HG03095 (cell line): ENCODE results near the gene RPL18A.

Experiments
- ATAC-seq: cut with Tn5 transposase; IDR thresholded peaks from one replicate; pipeline ENCODE4 v1.9.1; 2021; ENCODE audit warnings: moderate library complexity; ENCODE audit not compliant: unreplicated experiment

RPL18A gene

DNA sequence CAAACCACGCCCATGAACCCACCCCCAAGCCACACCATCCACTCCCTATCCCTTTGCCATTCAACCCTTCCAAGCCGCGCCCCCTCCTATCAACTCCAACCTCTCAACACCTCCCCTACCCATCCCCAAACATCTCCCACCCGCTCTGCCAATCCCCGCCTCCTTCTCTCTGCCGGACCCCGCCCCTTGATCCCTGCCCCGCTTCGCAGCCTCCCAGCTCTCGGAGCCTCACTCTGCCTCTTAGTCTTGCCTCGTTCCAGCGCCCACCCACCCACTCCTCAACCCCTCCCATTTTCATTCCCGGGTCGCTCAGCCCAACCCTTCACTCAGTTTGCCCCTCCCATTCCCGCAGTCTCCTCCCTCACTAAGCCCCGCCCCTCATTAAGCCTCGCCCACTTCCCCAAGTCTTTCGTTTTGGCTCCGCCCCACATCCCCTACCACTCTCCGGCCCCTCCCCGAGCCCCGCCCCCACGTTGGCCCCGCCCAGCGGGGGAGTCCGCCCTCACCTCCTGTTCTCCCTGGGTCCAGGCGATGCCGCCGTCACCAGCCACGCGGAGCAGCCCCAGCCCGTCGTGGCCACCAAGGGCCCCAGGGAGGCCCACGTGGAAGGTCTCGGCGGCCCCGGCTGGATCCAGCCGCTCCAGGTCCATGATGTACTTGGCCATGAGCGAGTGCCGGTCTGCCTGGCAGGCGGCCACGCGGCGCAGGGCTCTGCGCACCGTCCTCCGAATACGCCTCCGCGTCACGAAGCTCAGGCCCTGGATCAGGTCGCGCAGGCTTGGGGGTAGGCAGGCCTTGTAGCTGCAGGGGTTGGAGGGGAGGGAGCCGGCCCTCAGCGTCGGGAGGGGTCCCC is 17.7 kb upstream of the RPL18A start:
- no peak for ATAC-seq

DNA sequence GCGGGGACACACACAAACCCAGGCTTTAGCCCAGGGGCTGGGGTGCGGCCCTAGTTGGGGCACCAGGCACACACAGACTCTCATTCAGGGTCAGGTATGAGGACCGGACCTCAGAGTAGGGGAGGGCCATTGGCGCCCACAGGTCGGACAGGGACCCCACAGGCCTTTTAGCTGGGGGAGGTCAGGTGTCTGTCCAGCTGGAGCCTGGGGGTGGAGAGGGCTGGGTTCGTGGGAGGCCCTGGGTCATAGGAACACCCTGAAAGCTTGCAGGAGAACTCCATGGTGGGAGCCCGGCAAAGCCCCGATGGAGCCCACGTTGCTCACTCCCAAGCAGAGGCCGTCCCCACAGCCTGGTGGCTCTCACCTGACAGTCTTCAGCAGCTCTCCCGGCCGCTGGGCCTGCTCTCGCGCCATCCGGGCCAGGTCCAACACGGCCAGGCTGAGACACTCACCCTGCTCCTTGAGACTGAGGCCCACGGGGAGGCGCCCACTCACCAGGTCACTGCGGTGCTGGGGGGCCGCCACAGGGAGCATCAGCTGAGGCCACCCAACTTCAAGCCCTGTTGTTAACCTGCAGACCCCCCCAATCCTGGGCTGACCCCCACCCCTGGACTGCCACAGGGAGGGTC is 16.9 kb upstream of the RPL18A start:
- no peak for ATAC-seq

DNA sequence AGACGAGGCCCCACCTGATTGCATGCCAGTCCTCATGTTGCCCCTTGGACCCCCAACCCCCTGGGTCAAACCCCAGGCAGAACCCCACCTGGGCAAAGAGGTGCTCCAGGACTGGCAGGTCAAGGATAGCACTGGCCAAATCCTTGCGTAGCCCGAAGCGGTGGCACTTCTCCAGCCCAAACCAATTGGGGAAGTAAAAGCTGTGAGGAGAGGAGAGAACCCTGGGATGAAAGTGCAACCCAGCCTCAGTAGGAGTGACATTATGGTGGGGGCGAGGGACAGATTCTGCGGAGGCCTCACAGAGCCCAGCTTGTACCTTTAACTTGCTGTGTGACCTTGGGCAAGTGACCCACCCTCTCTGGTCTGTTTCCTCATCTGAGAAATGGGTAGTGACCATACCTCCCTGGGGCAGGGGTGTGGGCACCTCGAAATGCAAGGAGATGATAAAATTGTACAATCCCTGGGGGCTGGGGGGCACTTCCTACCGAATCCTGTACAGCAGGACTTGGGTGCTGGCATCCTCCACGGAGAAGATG is 16.4 kb upstream of the RPL18A start:
- ATAC-seq, result no peak

DNA sequence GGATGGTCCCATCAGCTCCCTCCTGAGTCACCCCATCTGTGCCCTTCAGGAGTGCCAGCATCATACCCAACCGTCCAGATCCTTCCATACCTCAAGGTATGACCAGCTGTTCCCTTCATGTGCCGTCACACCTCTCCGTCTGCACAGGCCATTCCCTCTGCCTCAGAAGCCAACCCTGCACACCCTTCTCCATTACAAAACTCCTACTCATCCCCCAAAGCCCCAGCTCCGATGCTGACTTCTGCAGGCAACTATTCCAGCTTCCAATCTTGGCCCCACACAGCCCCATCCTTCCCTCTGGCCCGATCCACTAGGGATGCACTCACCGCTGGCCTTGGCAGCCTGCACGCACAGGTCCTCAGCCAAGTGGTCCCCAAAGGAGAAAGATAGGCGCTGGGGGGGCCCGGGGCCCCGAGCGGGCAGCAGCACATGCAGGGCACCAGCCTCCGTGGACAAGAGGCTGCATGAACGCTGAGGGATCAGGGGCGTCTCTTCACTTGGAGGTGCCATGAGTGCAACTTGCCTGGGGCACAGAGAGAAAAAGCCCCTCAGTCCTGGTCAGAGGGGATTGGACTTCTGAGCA is 15.7 kb upstream of the RPL18A start:
- no peak for ATAC-seq

DNA sequence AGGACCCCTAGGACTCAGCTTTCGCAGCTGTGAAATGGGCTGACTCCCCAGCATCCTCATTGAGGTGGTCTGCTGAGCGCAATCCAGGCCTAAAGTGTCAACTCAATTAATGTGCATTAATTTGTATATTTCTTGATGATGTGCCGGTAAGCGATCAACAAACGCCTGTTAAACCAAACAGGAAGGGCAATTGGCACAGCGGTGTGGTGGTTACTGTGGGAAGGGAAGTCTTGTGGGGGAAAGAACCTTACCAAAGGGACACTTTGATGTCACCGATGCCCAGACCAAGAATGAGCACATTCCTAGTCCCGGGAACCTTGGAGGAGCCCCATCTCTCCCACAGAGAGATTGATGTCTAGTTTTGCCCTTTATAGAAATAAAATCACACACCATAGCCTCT is 13.6 kb upstream of the RPL18A start:
- ATAC-seq, result no peak

DNA sequence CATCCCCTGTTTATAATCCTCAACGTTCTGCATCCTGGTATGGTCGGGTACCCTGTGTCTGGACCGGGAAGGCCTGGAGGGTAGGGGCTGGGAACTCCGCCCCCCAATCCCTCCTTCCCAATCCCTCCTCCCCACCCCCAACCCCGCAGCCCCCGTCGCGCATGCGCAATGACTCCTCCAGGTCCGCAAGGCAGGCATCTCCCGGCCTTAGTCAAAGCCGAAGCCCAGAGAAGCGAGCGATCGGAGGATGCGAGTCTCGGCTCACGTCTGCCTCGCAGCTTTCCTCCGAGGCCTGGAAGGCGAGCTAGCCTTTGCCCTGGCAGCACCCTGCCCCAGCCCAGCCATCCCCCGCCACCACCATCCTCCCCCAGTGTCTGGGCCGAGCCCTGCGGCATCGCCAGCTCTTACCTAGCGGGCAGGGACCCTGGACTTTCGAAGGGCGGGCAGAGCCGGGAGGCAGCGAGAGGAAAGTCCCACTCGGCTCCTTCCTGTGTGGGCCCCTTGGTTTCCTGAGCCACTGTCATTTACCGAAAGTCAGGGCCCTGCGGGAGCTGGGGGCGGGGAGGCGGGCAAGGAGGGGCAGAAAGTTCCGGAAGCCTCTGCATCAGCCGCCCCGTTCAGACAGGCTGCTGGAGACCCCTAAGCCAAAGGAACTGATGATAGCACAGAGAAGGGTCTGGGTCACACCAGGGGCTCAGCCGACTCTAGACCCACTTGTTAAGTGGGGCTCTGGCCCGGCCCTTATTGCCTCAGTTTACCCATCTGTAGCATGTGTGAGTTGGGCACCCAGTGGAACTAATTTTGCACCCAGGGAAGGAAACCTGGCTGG is 12.0 kb upstream of the RPL18A start, which contains the start of gene JAK3:
Gene JAK3, minus strand, starts transcription at position 445 of the 829 bp plus-strand sequence. CDS start 3,565 bp downstream, outside the sequence.
- ATAC-seq, result peak; percentile 47

DNA sequence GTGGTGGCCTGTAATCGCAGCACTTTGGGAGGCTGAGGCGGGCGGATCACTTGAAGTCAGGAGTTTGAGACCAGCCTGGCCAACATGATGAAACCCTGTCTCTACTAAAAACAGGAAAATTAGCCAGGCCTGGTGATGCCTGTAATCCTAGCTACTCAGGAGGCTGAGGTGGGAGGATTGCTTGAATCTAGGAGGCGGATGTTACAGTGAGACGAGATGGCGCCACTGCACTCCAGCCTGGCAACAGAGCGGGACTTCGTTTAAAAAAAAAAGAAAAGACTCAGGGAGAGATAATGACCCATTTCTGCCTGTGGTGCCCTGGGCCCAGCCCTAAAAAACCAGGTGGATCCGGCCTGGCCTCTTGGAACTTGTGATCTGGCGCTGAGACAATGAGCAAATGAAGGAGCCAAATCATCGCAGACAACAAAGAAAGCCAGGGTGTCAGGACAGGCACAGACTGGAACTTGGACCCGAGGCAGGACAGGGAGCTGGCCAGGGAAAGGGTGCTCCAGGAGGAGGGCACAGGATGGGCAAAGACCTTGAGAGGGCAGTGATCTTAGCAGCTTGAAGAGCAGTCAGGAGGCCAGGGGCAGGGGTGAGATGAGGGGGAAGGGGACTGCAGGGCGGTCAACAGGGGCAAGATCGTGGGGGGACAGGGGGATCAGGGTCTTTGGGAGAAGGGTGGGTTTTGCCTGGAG is 11.0 kb upstream of the RPL18A start:
- ATAC-seq, result no peak

DNA sequence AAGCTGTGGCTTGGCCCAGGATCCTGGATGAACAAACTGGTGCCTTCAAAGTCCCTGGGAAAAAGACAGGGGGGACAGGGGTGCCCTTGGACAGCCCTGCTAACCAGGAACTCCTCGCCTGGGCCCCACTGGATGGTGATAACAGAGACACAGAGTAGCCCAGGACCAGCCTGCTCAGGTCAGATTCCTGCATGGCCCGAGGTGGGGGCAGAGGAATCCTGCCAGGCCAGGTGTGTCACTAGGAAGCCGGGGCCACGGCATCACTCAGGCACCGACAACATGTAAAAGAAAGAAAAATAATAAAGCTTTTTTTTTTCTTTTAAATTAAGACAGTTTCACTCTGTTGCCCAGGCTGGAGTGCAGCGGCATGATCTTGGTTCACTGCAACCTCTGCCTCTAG is 5.6 kb upstream of the RPL18A start:
- ATAC-seq, result no peak

DNA sequence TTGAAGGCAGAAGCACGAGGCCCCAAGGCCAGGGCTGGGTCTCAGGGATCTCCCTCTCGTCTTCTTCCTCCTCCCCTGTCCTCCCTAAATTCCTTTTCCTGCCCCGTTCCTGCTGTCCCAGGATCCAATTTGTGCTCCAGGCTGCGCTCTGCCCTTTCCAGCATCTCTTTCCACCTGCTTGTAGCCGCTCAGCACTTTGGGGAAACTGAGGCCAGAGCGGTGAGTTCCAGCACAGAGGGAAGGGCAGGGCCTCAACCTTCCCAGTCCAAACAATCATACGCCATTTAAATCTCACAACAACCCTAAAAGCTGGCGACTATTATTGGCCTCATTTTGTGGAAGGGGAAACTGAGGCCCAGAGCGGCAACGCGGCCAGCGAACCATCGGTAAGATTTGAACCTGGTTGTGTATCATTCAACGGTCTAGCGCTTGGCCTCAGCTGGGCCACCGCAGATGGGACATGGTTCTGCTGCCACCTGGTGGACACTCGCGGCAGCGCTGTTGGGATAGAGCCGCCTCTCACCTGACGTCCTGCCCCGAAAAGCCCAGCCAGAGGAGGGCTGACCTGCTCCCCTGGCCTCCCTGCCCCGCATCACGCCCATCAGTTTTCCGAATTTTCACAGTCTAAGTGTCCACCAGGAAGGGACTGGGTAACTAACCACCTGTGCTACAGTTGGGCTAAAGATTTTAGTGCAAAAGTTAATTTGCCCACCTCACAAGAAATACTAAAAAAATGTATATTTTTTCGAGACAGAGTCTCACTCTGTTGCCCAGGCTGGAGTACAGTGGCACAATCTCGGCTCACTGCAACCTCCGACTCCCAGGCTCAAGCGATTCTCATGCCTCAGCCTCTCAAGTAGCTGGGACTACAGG is 4.2 kb upstream of the RPL18A start:
- no peak for ATAC-seq

DNA sequence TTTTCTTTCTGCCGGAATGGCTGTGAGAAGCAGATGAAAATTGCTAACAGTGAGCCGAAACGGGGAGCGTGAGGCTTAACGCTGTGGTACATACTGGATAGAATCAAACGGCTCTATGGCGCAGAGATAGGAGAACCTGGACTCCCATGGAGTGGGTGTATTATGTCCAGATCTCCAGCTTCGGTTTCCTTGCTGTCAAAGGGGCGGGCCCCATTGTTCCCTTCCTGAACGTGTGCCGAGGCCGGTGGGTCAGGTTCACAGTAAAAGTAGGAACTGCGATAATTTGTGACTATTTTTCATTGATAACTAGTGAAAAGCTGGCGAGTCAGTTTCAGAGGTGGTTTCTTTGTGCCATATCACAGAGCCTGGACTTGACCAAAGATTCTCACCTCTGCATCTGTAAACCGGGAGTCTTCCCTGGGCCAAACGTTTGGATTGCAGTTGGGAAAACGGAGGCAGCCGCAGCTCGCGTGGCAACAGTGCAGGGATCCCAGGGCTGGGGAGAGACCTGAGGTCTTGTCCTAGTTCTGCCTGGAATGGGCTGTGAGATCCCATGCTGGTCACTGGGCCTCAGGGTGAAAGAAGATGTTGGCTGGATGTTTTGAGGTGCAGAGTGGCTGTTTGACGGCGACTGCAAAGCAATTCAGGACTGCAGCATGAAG is 752 bp downstream of the RPL18A start:
- ATAC-seq, result no peak

DNA sequence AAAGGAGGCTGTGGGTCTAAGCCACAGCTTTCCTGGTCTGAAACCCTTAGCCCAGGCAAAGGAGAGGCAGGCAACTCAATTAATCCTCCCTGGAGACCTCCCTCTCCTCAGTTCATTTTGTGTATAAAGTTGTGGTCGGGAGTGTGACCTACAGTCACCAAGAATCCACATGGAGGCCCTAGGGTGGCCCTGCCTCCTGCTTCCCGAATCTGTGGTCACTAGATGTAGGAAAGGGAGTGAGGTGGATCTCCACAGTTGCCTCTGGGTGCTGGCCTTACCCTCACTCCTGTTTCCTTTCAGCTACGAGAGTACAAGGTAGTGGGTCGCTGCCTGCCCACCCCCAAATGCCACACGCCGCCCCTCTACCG is 1.3 kb downstream of the RPL18A start:
- ATAC-seq, result no peak

DNA sequence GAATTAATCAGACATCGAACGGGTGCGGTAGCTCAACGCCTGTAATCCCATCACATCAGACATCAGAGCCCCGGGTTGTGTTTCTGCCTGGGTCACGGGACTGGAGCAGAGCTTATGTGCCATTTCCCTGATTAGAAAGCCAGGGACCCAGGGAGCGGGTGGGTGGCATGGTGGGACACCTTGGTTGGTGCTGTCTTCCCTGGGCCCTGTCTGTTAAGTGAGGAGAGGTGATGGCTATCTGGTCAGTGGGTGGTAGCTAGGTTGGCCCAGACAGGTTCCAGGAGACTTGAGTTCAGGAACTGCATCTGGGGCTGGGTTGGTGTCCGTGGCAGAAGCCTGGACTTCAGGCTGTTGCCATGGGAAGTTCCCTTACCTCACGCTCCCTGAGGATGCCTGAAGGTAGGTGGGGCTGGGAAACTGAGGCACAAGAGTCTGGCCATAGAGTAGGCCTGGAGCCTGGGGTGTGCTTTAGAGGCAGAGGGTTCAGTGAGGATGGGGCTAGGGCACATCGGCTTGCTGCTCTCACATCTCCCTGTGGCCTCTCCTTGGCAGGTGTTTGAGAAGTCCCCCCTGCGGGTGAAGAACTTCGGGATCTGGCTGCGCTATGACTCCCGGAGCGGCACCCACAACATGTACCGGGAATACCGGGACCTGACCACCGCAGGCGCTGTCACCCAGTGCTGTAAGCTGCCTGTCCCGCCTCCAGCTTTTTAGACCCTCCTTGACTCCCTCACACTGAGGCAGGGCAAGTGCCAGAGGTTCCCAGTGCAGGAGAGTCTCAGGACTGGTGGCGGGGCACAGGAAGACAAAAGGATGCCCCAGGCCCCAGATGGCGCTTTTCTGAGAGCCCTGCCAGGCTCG is 2.1 kb downstream of the RPL18A start:
- ATAC-seq, result no peak

DNA sequence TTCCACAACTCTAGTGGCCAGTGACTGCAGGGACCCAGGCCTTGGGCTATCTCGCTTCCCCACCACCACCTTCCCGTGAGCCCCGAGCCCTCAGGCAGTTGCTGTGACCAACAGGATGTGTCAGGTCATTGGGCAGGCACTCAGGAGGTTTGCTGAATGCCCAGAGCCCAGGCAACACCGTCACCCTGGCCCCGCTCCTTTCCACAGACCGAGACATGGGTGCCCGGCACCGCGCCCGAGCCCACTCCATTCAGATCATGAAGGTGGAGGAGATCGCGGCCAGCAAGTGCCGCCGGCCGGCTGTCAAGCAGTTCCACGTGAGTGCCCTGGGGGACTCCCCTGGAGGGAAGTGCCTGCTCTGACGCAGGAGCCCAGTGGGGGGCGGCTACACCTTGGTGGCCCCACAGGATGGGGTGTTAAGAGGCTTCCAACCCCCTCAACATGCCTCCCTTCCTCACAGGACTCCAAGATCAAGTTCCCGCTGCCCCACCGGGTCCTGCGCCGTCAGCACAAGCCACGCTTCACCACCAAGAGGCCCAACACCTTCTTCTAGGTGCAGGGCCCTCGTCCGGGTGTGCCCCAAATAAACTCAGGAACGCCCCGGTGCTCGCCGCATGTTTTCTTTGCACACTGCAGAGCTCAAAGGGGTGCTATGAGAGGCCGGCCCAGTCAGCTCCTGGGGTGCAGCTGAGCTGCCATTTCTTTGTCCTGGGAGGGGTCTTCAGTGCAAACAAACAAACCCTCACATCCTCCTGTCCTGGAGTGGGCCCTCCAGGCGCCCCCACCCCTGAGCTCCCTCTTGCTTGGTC is 3.2 kb downstream of the RPL18A start:
- no peak for ATAC-seq

DNA sequence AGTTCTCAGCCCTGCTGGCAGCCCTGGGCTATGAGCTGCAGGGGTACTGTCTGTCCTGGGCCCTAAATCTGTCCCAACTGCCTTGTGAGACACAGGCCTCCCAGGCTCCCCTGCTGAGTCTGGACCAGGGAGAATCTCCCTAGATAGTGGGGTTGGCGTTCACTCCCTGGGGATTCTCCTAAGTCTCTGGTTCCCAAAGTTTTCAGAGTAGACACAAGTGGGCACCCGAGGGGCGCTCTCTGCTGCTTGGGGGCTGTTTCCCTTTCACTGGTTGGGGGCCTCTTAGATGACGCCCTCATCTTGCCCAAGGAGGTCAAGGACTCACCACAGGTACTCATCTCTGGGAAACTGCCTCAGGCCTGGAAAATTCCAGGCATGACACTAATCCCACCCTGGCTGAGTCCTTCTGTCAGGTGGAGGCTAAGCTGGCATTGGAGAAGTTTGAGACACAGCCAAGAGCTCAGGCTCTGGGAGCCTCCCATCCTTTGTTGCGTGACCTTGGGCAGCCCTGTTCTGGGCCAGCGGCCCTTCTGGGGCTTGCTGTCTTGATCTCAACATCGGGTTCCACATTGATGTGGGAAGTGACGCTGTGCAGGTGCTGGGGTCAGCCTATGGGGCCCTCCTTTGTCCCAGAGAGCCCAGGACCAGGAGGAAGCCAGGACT is 3.9 kb downstream of the RPL18A start:
- ATAC-seq, result no peak

DNA sequence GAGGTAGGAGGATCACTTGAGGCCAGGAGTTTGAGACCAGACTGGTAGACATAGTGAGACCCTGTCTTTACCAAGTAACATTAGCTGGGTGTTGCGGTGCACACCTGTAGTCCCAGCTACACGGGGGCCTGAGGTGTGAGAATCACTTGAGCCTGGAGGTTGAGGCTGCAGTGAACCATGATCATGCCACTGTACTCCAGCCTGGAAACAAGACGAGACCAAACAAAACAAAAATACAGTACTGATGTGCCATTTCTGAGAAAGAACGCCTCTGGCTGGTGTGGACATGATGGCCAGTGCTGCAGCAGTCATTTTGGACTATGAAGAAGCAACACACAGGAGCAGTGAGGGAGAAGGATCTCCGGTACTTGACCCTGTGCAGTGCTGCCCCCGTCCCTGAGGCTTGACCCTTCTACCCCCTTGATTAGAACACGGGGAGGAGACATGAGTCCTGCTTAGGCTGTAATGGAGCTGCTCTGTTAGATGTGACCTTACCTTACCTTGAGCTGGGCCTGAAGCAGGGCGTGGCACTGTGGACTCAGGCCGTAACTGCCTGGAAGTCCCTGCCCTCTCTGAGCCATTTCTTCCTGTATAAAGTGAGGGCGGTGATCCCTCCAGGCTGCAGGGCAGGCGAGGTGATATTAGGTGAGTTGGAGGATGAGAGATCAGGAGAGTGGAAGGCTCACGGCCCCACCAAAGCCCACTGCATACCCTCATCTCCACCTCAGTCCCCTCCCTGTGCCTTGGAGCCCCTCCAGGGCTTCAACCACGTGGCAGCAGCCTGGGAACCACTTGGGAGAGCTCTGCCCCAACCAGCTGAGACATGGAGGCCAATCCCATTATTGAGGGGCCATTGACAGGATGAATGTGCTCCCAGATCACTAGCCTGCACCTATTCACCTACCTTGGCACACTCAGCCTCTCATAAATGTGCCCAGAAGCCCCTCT is 5.9 kb downstream of the RPL18A start:
- ATAC-seq, result no peak
